ENCODE measurements around the gene IRF4.

The IRF4 gene

DNA sequence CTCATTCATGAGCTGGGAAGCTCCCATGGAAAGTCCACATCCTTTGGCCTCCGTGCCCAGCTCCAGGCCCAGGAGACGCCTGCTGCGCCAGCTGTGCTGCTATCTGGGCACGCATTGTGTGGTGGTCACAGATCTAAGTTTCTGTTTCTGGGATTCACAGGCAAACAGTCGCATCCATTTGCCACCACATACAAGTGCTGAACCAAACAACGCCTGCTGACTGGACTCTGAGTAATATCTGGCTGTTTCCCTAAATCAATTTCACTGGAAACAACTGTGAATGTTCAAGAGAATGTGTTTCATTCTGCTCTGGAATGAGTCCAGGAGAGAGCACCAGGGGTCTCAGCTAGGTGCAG is 45.5 kb downstream of the IRF4 start (continued):
- TF ChIP-seq ZNF391 (tag by site-specific recombination; IDR thresholded peaks at IDR 0.05; ENCODE audit: borderline replicate concordance, low read depth), result no peak
- no peak for TF ChIP-seq ZNF416 (tag by site-specific recombination; IDR thresholded peaks at IDR 0.05)
- TF ChIP-seq ZNF768 (tag by site-specific recombination; IDR thresholded peaks at IDR 0.05), result no peak
- TF ChIP-seq, protein P1, sequence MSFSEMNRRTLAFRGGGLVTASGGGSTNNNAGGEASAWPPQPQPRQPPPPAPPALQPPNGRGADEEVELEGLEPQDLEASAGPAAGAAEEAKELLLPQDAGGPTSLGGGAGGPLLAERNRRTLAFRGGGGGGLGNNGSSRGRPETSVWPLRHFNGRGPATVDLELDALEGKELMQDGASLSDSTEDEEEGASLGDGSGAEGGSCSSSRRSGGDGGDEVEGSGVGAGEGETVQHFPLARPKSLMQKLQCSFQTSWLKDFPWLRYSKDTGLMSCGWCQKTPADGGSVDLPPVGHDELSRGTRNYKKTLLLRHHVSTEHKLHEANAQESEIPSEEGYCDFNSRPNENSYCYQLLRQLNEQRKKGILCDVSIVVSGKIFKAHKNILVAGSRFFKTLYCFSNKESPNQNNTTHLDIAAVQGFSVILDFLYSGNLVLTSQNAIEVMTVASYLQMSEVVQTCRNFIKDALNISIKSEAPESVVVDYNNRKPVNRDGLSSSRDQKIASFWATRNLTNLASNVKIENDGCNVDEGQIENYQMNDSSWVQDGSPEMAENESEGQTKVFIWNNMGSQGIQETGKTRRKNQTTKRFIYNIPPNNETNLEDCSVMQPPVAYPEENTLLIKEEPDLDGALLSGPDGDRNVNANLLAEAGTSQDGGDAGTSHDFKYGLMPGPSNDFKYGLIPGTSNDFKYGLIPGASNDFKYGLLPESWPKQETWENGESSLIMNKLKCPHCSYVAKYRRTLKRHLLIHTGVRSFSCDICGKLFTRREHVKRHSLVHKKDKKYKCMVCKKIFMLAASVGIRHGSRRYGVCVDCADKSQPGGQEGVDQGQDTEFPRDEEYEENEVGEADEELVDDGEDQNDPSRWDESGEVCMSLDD (tag by site-specific recombination; IDR thresholded peaks at IDR 0.05), result no peak
- no peak for TF ChIP-seq ZNF2 (tag by site-specific recombination; IDR thresholded peaks at IDR 0.05)
- TF ChIP-seq, protein P2, sequence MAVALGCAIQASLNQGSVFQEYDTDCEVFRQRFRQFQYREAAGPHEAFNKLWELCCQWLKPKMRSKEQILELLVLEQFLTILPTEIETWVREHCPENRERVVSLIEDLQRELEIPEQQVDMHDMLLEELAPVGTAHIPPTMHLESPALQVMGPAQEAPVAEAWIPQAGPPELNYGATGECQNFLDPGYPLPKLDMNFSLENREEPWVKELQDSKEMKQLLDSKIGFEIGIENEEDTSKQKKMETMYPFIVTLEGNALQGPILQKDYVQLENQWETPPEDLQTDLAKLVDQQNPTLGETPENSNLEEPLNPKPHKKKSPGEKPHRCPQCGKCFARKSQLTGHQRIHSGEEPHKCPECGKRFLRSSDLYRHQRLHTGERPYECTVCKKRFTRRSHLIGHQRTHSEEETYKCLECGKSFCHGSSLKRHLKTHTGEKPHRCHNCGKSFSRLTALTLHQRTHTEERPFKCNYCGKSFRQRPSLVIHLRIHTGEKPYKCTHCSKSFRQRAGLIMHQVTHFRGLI (tag by site-specific recombination; IDR thresholded peaks at IDR 0.05), result no peak
- TF ChIP-seq RBAK (tag by site-specific recombination; IDR thresholded peaks at IDR 0.05), result no peak
- no peak for TF ChIP-seq ZNF10 (tag by site-specific recombination; IDR thresholded peaks at IDR 0.05)
- TF ChIP-seq ZNF521 (tag by site-specific recombination; IDR thresholded peaks at IDR 0.05), result no peak

- ChIA-PET POLR2A (no interaction called here), CTCF (interaction anchor here (0.6 to 0.7 kb wide), 3 partner anchors 154 to 1879 kb away, joined by 3 read pairs; no protein-coding TSS in a partner anchor)
These were observed 47.1 kb downstream of the IRF4 start for GRCh38 chr6:438634-439170.

More at GRCh38 chr6:438634-439170, 47.1 kb downstream of the IRF4 start:
- no peak overlapping the region for H3K27ac ChIP-seq (ENCODE audit: extremely low read depth, low read depth, low read length)
- no peak overlapping the region for H3K4me3 ChIP-seq (ENCODE audit: low read depth, low read length)
- no peaks in the 10 kb centered on the region for H3K4me1 ChIP-seq (ENCODE audit: control insufficient read depth, insufficient read depth, low read length)
- no peak for TF ChIP-seq MZF1 (tag by site-specific recombination; IDR thresholded peaks at IDR 0.05; ENCODE audit: borderline replicate concordance)
- TF ChIP-seq ZNF423 (tag by site-specific recombination; IDR thresholded peaks at IDR 0.05), result no peak
- TF ChIP-seq ZNF19 (tag by site-specific recombination; IDR thresholded peaks at IDR 0.05; ENCODE audit: low read depth), result no peak
- TF ChIP-seq ZNF510 (tag by site-specific recombination; IDR thresholded peaks at IDR 0.05; ENCODE audit: insufficient replicate concordance), result no peak
- no peak for TF ChIP-seq CTCF (tag by site-specific recombination; IDR thresholded peaks at IDR 0.05)
- no peak for TF ChIP-seq ZBTB1 (tag by site-specific recombination; IDR thresholded peaks at IDR 0.05)
- TF ChIP-seq ZNF416 (tag by site-specific recombination; IDR thresholded peaks at IDR 0.05), result no peak
- no peak for TF ChIP-seq ZNF366 (tag by site-specific recombination; conservative IDR thresholded peaks at IDR 0.05)
- TF ChIP-seq SCRT1 (tag by site-specific recombination; IDR thresholded peaks at IDR 0.05; ENCODE audit: borderline replicate concordance), result no peak
- TF ChIP-seq ZNF37A (tag by site-specific recombination; IDR thresholded peaks at IDR 0.05), result no peak
- TF ChIP-seq ZNF138 (tag by site-specific recombination; IDR thresholded peaks at IDR 0.05; ENCODE audit: borderline replicate concordance), result no peak
- no peak for TF ChIP-seq ZNF791 (tag by site-specific recombination; IDR thresholded peaks at IDR 0.05)
- TF ChIP-seq, protein P3, sequence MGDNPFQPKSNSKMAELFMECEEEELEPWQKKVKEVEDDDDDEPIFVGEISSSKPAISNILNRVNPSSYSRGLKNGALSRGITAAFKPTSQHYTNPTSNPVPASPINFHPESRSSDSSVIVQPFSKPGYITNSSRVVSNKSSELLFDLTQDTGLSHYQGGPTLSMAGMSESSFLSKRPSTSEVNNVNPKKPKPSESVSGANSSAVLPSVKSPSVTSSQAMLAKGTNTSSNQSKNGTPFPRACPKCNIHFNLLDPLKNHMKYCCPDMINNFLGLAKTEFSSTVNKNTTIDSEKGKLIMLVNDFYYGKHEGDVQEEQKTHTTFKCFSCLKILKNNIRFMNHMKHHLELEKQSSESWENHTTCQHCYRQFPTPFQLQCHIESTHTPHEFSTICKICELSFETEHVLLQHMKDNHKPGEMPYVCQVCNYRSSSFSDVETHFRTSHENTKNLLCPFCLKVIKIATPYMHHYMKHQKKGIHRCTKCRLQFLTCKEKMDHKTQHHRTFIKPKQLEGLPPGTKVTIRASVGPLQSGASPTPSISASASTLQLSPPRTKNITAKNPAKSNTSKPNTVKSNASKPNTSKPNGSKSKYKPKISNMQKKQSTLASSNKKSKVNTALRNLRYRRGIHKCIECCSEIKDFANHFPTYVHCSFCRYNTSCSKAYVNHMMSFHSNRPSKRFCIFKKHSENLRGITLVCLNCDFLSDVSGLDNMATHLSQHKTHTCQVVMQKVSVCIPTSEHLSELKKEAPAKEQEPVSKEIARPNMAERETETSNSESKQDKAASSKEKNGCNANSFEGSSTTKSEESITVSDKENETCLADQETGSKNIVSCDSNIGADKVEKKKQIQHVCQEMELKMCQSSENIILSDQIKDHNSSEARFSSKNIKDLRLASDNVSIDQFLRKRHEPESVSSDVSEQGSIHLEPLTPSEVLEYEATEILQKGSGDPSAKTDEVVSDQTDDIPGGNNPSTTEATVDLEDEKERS (tag by site-specific recombination; IDR thresholded peaks at IDR 0.05), result no peak
- no peak for TF ChIP-seq ZSCAN23 (tag by site-specific recombination; IDR thresholded peaks at IDR 0.05)
- TF ChIP-seq ZFP3 (tag by site-specific recombination; IDR thresholded peaks at IDR 0.05; ENCODE audit: low read depth), result no peak
- no peak for TF ChIP-seq ZNF155 (tag by site-specific recombination; IDR thresholded peaks at IDR 0.05)
- no peak for TF ChIP-seq KLF8 (tag by site-specific recombination; IDR thresholded peaks at IDR 0.05)
- no peaks in the 10 kb centered on the region for H3K9me3 ChIP-seq (ENCODE audit: control insufficient read depth, insufficient read depth, low read depth, low read length)
- H3K36me3 ChIP-seq (ENCODE audit: control insufficient read depth in 2 of 2, insufficient read depth in 1 of 2, low read length in 2 of 2), result no peaks in the 10 kb centered on the region
